Parathyroid adenoma (tissue), 2 donors: Measurements from ENCODE around the gene ARIH1.

ENCODE experiments used
- H2AFZ ChIP-seq: fragments of 300-600 bp; sonication (generic); one replicate; pipeline ENCODE4 v1.7.0; 2017; ENCODE audit warnings: antibody characterized with exemption, mild to moderate bottlenecking
- H3K27ac ChIP-seq: fragments of 300-600 bp; sonication (generic); one replicate; pipeline ENCODE4 v1.7.0; 2017
- H3K27me3 ChIP-seq: fragments of 300-600 bp; sonication (generic); one replicate; pipeline ENCODE4 v1.7.0; 2017; ENCODE audit warnings: low read length; ENCODE audit not compliant: control insufficient read depth, insufficient read depth
- H3K36me3 ChIP-seq: fragments of 300-600 bp; sonication (generic); one replicate; pipeline ENCODE4 v1.7.0; 2017; ENCODE audit warnings: low read length; ENCODE audit not compliant: control insufficient read depth, insufficient read depth
- H3K4me1 ChIP-seq: fragments of 300-600 bp; sonication (generic); one replicate; pipeline ENCODE4 v1.7.0; 2017; ENCODE audit warnings: control low read depth
- H3K4me2 ChIP-seq: fragments of 300-600 bp; sonication (generic); one replicate; pipeline ENCODE4 v1.7.0; 2017; ENCODE audit warnings: low read length
- H3K4me3 ChIP-seq: fragments of 300-600 bp; sonication (generic); one replicate; pipeline ENCODE4 v1.7.0; 2017; ENCODE audit warnings: low read depth, low read length
- H3K79me2 ChIP-seq: fragments of 300-600 bp; sonication (generic); one replicate; pipeline ENCODE4 v1.7.0; 2017; ENCODE audit warnings: control low read depth
- H3K9ac ChIP-seq: fragments of 300-600 bp; sonication (generic); one replicate; pipeline ENCODE4 v1.7.0; 2017; ENCODE audit warnings: mild to moderate bottlenecking
- H3K9me3 ChIP-seq: fragments of 300-600 bp; sonication (generic); one replicate; pipeline ENCODE4 v1.7.0; 2017; ENCODE audit warnings: low read length; ENCODE audit not compliant: control insufficient read depth
- TF ChIP-seq, protein P1 (sequence below): fragments of 300-600 bp; sonication (generic); IDR thresholded peaks from one replicate; pipeline ENCODE4 v1.7.0; 2017; ENCODE audit warnings: antibody characterized with exemption, mild to moderate bottlenecking
- donor health status: primary hyperparathyroidism.

The ARIH1 gene

DNA sequence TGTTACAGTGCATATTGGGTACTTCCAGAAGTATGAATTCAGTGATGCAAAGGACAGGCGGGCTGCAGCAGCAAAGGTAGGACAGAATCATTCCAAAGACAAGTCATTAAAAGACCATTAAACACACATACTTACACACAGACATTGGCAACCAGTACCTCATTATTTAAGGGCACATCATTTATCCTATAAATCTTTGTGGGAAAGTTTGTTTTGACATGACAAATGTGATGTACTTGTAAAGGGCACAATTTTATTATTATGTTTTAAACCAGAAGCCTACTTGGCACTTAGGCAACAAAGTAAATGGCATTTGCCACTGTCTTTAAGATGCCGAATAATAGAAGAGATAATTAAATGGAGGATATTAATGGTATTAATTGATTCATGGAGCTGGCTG lies 22.7 kb downstream of the ARIH1 start:
- TF ChIP-seq, protein P1, sequence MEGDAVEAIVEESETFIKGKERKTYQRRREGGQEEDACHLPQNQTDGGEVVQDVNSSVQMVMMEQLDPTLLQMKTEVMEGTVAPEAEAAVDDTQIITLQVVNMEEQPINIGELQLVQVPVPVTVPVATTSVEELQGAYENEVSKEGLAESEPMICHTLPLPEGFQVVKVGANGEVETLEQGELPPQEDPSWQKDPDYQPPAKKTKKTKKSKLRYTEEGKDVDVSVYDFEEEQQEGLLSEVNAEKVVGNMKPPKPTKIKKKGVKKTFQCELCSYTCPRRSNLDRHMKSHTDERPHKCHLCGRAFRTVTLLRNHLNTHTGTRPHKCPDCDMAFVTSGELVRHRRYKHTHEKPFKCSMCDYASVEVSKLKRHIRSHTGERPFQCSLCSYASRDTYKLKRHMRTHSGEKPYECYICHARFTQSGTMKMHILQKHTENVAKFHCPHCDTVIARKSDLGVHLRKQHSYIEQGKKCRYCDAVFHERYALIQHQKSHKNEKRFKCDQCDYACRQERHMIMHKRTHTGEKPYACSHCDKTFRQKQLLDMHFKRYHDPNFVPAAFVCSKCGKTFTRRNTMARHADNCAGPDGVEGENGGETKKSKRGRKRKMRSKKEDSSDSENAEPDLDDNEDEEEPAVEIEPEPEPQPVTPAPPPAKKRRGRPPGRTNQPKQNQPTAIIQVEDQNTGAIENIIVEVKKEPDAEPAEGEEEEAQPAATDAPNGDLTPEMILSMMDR: no peak
- Histone ChIP-seq H3K36me3 (no peaks in the 10 kb centered on the region), H3K9me3 (no peaks in the 10 kb centered on the region), H3K4me2 (no peak overlapping the region), H3K4me1 (peaks cover 5% of the 10 kb centered on the region), H3K79me2 (peaks cover 25% of the 10 kb centered on the region), H3K9ac (no peak overlapping the region), H3K4me3 (no peak overlapping the region), H3K27me3 (no peaks in the 10 kb centered on the region), H3K27ac (no peak overlapping the region), H2AFZ (no peak overlapping the region)

DNA sequence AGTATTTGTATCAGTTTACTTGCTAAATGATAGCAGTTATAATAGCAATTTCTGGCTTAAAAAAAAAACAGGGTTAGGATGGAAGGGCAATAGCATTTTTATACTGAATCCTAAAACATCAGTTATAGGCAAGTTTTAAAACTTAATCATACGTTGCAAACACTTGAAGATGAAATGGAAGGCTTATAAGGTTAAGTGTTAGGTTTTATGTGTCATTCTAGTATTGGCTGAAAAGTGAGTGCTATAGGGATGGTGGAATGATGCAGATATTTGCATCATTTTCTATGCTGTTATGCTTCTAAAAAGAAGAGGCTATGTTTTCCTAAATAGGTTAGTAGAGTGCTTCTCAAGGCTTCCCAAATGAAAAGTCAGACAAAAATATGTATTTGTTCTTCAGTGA lies 23.3 kb downstream of the ARIH1 start:
- Histone ChIP-seq H3K27ac (no peak overlapping the region), H3K4me1 (peaks cover 5% of the 10 kb centered on the region), H3K9ac (no peak overlapping the region), H3K4me3 (no peak overlapping the region), H3K9me3 (no peaks in the 10 kb centered on the region), H3K4me2 (no peak overlapping the region), H3K79me2 (peaks cover 25% of the 10 kb centered on the region), H3K36me3 (no peaks in the 10 kb centered on the region), H2AFZ (no peak overlapping the region), H3K27me3 (no peaks in the 10 kb centered on the region)
- TF ChIP-seq, protein P1: no peak

DNA sequence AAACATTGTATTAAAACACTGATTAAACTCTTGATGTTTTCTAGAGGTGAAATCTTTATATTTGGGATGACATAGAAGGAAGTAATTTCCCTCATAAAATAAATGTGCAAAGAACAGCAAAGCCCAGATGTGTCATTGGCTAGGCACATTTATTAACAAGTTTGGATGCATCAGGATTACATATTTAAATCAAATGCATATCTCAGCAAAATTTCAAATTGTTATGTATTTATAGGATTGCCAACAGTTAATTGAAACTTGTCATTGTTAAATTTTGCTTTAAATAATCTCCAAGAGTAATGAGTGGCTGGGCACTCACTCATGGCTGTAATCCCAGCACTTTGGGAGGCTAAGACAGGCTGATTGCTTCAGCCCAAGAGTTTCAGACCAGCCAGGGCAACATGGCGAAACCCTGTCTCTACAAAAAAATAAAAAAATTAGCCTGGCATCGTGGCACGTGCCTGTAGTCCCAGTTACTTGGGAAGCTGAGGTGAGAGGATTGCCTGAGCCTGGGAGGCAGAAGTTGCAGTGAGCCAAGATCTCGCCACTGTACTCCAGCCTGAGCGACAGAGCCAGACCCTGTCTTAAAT lies 28.2 kb downstream of the ARIH1 start:
- H3K36me3 ChIP-seq: no peaks in the 10 kb centered on the region
- no peak overlapping the region for H2AFZ ChIP-seq
- TF ChIP-seq, protein P1: no peak
- no peak overlapping the region for H3K4me2 ChIP-seq
- H3K9me3 ChIP-seq: no peaks in the 10 kb centered on the region
- no peaks in the 10 kb centered on the region for H3K4me1 ChIP-seq
- no peaks in the 10 kb centered on the region for H3K27me3 ChIP-seq
- H3K79me2 ChIP-seq: peaks cover 31% of the 10 kb centered on the region
- no peak overlapping the region for H3K27ac ChIP-seq
- no peak overlapping the region for H3K9ac ChIP-seq
- H3K4me3 ChIP-seq: no peak overlapping the region

DNA sequence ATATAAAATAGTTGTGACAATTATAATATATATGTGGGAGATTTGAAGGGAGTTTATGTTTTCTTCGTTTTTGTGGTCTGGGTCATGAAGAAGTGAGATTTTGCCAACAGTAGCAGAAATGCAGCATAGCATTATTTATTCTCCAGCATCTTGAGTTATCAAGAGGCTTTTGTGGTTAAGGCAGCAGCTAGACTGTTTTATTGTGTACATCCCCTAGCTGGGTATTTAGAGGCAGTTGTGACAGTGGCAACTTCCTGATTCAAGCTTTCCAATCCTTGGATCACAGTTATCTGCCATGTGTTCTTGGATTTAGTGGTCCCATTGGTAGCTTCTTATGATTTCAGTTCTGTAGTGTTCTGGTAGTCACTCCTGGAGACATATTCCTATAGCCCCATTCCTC lies 29.0 kb downstream of the ARIH1 start:
- Histone ChIP-seq H3K4me1 (no peaks in the 10 kb centered on the region), H3K4me3 (no peak overlapping the region), H3K79me2 (peaks cover 31% of the 10 kb centered on the region), H2AFZ (no peak overlapping the region), H3K9me3 (no peaks in the 10 kb centered on the region), H3K4me2 (no peak overlapping the region), H3K27me3 (no peaks in the 10 kb centered on the region), H3K36me3 (no peaks in the 10 kb centered on the region), H3K9ac (no peak overlapping the region), H3K27ac (no peak overlapping the region)
- TF ChIP-seq, protein P1: no peak

DNA sequence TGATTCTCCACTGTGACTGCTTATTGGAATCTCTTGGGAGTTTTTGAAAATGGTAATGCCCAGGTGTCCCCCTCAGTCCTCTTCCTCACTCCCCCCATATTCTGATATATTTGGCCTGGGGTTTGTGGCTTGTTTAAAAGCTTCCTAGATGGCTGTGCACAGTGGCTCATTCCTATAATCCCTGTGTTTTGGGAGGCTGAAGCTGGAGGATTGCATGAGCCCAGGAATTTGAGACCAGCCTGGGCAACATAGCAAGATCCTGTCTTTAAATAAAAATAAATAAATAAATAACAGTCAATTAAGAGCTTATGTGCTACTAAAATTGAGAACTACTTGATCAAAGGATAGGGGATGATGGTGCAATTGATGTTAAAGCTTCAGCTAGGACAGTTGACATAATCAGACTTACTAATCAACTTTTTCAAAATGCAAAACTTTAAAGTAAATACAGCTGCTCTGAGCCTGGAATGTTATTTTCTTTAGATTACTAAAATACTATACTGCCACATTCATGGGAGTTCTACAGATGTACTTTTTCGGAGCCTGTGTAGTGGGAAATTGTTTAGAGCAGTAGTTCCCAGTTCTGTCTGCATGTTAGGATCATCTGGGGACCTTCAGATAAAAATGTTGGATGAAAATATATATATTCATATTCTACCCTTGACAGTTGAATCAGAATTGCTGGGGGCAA lies 33.4 kb downstream of the ARIH1 start:
- TF ChIP-seq, protein P1: no peak
- H3K4me2 ChIP-seq: no peak overlapping the region
- peaks cover 24% of the 10 kb centered on the region for H3K79me2 ChIP-seq
- H3K4me1 ChIP-seq: no peaks in the 10 kb centered on the region
- no peak overlapping the region for H3K9ac ChIP-seq
- H3K36me3 ChIP-seq: no peaks in the 10 kb centered on the region
- no peaks in the 10 kb centered on the region for H3K9me3 ChIP-seq
- H3K27me3 ChIP-seq: no peaks in the 10 kb centered on the region
- H3K4me3 ChIP-seq: no peak overlapping the region
- no peak overlapping the region for H2AFZ ChIP-seq
- H3K27ac ChIP-seq: no peak overlapping the region
